ENCODE data around the gene TST.

Gene TST

DNA sequence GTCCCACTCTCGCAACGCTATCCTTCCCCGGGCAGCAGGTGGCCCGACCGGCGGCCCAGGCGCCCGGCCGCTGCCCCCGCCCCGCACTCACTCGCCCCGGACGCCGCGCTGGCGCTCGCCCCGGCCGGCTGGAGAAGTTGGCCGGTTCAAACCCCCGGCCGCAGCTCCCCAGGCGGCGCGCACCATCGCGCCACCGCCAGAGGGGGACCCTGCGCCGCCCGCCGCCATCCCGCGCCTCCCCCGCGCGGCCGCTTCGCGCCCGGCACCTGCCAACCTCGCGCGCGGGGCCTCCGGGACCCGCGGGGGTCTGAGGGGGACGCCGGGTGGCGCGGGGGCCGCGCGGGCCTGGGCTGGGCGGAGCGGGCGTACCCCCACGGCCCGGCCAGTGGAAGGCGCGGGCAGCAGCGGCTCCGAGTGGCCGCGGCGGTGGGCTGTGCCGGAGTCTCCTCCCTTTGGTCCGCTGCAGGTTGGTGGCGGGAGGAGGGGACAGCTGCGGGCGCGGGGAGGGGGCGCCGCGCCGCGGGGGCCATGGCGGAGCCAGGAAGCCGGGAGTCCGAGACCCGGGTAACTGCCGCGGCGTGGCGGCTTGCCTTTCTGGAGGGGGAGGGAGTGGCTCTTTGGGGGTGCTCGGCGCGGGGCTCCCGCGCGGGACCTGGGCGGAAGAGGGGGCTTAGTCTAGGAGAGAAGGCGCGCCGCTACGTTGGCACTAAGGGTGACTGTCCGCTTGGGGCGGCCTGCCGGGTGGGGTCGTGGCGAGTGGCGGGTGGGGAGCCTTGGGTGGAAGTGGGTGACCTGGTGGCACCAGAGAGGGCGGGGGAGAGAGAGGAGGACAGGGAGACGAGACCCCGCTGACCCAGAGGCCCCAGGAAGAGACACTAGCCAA is at the start of gene TST, which contains the start of gene MPST:
TSS of gene TST (minus strand) at position 139 of the 883 bp plus-strand sequence. CDS start 715 bp downstream, outside the sequence.
TSS of gene MPST (plus strand) at position 434 of the 883 bp plus-strand sequence. CDS start at position 529, 95 bp downstream.
- DNase-seq = peak; percentile 43

GRCh38 chr22:37068859-37069258 is 49.6 kb upstream of the TST start:
- DNase-seq = no peak

- no peak for DNase-seq
Measured at GRCh38 chr22:37067428-37067827, 48.2 kb upstream of the TST start.

- no peak for DNase-seq
Measured at GRCh38 chr22:37065961-37066360, 46.7 kb upstream of the TST start.

GRCh38 chr22:37065180-37065579 is 45.9 kb upstream of the TST start:
- DNase-seq = no peak

- no peak for DNase-seq
Measured at GRCh38 chr22:37064553-37064952, 45.3 kb upstream of the TST start.

DNA sequence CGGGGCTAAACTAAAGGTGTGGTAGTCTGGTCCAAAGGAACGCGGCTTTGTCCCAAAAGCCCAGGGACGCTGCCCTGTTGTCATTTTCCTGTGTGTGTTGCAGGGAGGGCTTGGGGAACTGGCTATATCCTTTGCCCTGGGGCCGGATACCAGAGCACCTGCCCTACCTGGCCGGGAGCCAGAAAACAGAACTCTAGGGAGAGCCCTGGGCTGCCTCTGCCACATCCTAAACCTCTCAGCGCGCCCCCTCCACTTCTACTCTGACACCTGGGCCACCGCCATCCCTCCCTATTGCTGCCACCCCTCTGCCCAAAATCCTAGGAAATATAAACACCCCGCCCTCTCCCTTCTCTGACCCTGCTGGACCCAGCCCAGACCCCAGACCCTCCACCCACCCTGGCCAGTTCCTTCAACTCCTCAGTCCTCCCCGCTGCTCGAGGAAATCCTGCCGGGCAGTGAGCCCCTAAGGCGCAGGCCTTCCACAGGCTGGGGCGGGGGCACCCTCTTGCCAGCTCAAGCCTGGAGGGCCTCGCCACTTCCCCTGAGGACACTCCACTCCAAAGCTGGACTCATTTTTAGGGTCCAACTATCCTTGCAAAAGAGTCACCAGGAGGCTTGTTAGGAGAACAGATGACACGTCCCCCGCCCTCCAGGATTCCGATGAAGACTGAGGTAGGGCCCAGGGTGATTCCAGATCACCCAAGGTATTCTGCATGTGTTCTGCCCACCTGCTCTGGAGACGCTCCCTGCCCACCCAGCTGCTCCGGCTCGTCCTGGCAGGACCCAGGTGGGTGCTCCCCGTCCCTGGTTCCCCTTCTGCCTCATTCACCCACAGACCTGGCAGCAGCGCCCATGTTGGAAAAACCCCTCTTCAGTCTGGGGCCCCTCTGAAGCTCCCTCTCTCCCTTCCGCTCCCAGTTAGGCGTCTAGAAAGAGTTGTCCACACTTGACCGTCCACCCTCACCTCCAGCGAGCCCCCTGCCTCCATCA is 44.5 kb upstream of the TST start:
- DNase-seq = peak; percentile 37

DNA sequence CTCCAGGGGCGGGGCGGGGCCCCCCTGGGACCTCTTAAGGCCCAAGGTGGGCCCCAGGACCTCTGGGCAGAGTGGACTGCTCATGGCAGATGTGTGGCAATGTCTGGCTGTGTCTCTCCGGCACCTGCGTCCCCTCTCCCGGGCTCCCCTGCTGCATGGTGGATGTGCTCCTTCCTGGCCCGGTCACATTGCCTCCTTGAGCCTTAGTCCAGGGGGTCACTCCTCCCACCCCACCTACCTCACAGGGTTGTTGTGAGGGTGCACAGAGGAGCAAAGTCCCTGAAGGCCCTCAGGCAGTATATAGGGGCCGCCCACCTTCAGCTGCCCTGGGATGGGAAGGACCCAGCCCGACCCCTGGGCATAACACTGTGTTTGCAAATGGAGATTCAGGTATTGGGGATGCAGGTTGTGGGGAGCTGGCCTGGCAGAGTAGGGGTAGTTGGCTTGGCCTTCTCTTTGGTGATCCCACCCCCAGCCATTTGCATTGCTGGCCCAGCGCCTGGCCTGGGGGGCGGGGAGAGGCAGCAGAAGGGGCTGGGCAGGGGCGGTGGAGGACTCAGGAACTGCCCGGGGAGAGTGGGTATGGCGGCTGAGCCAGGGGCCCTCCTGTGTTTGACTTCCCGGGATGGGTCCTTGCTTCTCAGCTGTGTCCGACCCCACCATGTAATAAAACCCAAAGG is 43.6 kb upstream of the TST start:
- no peak for DNase-seq

DNA sequence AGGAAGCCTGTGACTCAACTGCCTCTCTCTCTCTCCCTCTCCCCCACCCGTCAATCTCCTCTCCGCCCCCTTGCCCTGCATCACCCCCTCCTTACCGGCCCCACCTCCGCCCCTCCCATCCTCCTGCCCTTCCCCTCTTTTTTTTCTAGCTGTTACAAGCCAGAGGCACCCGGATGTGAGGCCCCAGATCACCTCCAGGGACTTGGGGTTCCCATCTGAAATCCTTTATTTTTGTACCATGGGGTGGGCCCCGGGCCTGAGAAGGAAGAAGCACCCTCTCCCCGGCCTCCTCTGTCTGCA is 43.1 kb upstream of the TST start:
- DNase-seq = no peak

- no peak for DNase-seq
Measured at GRCh38 chr22:37061611-37062375, 42.5 kb upstream of the TST start.

- DNase-seq = no peak
Measured at GRCh38 chr22:37060801-37061610, 41.8 kb upstream of the TST start.

- DNase-seq = peak; percentile 38
Measured at GRCh38 chr22:37059876-37060449, 40.7 kb upstream of the TST start.

DNA sequence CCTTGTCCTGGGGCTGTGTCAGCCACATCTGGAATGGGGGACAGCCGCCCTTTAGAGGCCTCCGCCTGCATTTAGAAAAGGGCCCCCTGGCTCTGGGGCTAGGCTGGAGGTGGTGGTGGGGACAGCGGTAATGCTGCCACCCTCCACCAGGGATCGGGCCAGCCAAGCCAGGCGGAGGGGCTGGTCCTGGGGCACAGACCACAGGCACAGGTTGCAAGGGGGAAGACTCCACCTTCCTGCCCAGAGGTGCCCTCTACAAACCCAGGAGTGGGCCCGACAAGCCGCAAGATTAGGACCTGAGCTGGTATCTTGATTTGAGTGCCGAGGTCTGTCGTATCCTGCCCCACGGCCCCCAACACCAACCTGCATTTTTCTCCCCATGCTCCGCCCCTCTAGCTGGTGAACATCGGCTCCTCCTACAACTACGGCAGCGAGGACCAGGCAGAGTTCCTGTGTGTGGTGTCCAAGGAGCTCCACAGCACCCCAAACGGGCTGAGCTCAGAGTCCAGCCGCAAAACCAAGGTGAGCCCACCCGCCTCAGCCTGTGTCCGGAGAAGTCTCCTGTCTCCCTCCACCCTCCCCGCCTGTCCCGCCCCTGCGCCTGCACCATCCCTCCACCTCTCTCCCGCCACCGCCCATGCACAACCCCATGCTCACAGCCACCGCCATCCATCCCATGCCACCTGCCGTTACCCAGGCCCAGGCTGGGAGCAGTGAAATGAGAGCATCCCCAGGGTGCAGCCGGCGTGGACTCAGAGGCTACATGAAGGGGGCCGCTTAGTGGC is 39.9 kb upstream of the TST start:
- DNase-seq = no peak

- no peak for DNase-seq
Measured at GRCh38 chr22:37057796-37058510, 38.7 kb upstream of the TST start.

DNA sequence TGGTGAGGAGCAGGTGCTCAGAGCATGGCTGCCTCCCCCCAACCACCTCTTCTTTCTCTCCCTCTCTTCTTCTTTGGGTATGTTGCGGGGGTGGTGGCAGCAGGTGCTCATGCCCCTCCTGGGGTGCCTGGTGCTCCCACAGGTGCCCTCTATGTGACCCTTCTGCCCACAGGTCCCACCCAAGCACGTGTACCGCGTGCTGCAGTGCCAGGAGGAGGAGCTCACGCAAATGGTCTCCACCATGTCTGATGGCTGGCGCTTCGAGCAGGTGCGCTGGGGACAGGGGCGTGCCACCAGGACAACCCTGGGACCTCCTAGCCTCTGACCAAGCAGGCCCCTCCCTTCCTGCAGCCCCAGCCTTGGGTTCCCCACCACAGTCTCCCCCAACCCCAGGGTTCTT is 38.0 kb upstream of the TST start:
- DNase-seq = no peak

- no peak for DNase-seq
Measured at GRCh38 chr22:37056246-37056645, 37.0 kb upstream of the TST start.

- no peak for DNase-seq
Measured at GRCh38 chr22:37054600-37055365, 35.5 kb upstream of the TST start.

GRCh38 chr22:37054056-37054395 is 34.8 kb upstream of the TST start:
- DNase-seq = no peak

Measured in CD4-positive, alpha-beta T cell treated with Interleukin-17A for 4 hours (primary cell).